Neural cell (in vitro differentiated cells): ENCODE measurements around the gene DUSP14. TPM values are rescaled to one million over a fixed set of nuclear protein-coding genes. Genes with fewer than 3 reads are reported as not detected.

Experiments
- H2AFZ ChIP-seq: fragments of 200-600, 300-800 bp; sonication (generic), shearing (Covaris generic); 2 replicates; pipeline ENCODE4 v1.6.0; 2014; ENCODE audit warnings: low read depth, mild to moderate bottlenecking, antibody characterized with exemption, low read length, moderate library complexity
- H3F3A ChIP-seq: fragments of 200-600 bp; shearing (Covaris generic); 2 replicates; pipeline ENCODE4 v1.6.1; 2016; ENCODE audit warnings: mild to moderate bottlenecking, moderate library complexity, mixed read lengths, antibody characterized with exemption, low read length; ENCODE audit not compliant: insufficient read depth, poor library complexity, severe bottlenecking
- H3K27ac ChIP-seq: fragments of 200-600, 300-800 bp; sonication (generic), shearing (Covaris generic); 2 replicates; pipeline ENCODE4 v1.5.1; 2014; ENCODE audit warnings: mild to moderate bottlenecking, low read length, moderate library complexity
- H3K27me3 ChIP-seq: fragments of 300-800, 200-600 bp; sonication (generic), shearing (Covaris generic); 2 replicates; pipeline ENCODE4 v1.6.0; 2014; ENCODE audit warnings: mild to moderate bottlenecking, low read depth, low read length, moderate library complexity; ENCODE audit not compliant: insufficient read depth
- H3K36me3 ChIP-seq: fragments of 300-800, 200-600 bp; sonication (generic), shearing (Covaris generic); 2 replicates; pipeline ENCODE4 v1.5.1; 2014; ENCODE audit warnings: mild to moderate bottlenecking, antibody characterized with exemption, low read length, moderate library complexity; ENCODE audit not compliant: insufficient read depth
- H3K4me2 ChIP-seq: fragments of 300-800, 200-600 bp; sonication (generic), shearing (Covaris generic); 2 replicates; pipeline ENCODE4 v1.6.0; 2014; ENCODE audit warnings: mild to moderate bottlenecking, low read length
- H3K4me3 ChIP-seq: fragments of 300-800, 200-600 bp; sonication (generic), shearing (Covaris generic); 2 replicates; pipeline ENCODE4 v1.5.1; 2014; ENCODE audit warnings: mild to moderate bottlenecking, low read length, moderate library complexity
- H3K79me2 ChIP-seq: fragments of 200-600 bp; shearing (Covaris generic); replicated peaks from 2 replicates; pipeline ENCODE4 v1.6.0; 2014; ENCODE audit warnings: mild to moderate bottlenecking, low read length, moderate library complexity; ENCODE audit not compliant: insufficient read depth
- H3K9ac ChIP-seq: fragments of 300-800, 200-600 bp; sonication (generic), shearing (Covaris generic); 2 replicates; pipeline ENCODE4 v1.6.1; 2016; ENCODE audit warnings: mild to moderate bottlenecking, low read length, mixed read lengths
- H3K9me2 ChIP-seq: fragments of 200-600 bp; shearing (Covaris generic); 2 replicates; pipeline ENCODE4 v1.6.1; 2016; ENCODE audit warnings: mild to moderate bottlenecking, low read length, mixed read lengths; ENCODE audit not compliant: insufficient read depth
- H3K9me3 ChIP-seq: fragments of 200-600, 300-800 bp; sonication (generic), shearing (Covaris generic); 2 replicates; pipeline ENCODE4 v1.6.1; 2016; ENCODE audit warnings: mild to moderate bottlenecking, mixed run types, low read length, moderate library complexity, mixed read lengths
- H4K20me1 ChIP-seq: fragments of 200-600 bp; shearing (Covaris generic); 2 replicates; pipeline ENCODE4 v1.6.1; 2016; ENCODE audit warnings: mild to moderate bottlenecking, mixed run types; ENCODE audit not compliant: insufficient read depth
- CTCF ChIP-seq: fragments of 450-650 bp; IDR thresholded peaks from 2 replicates; pipeline ENCODE4 v1.5.1; 2014; ENCODE audit warnings: antibody characterized with exemption, mild to moderate bottlenecking, moderate library complexity; ENCODE audit not compliant: poor library complexity, severe bottlenecking
- EP300 ChIP-seq: fragments of 450-650 bp; conservative IDR thresholded peaks from 2 replicates; pipeline ENCODE4 v1.6.1; 2014; ENCODE audit warnings: antibody characterized with exemption, mild to moderate bottlenecking, moderate library complexity; ENCODE audit not compliant: poor library complexity, severe bottlenecking
- EZH2 ChIP-seq: fragments of 200-600, 300-800 bp; shearing (Covaris generic), sonication (generic); IDR thresholded peaks from 2 replicates; pipeline ENCODE4 v1.6.1; 2014; ENCODE audit warnings: antibody characterized with exemption, low read length, borderline replicate concordance, mild to moderate bottlenecking; ENCODE audit not compliant: insufficient read depth, poor library complexity, severe bottlenecking
- MXI1 ChIP-seq: fragments of 450-650 bp; conservative IDR thresholded peaks from 2 replicates; pipeline ENCODE4 v1.6.1; 2014; ENCODE audit warnings: antibody characterized with exemption, mild to moderate bottlenecking; ENCODE audit not compliant: poor library complexity, severe bottlenecking
- POLR2AphosphoS5 ChIP-seq: IDR thresholded peaks from 2 replicates; pipeline ENCODE4 v1.6.1; 2012
- SMC3 ChIP-seq: fragments of 450-650 bp; conservative IDR thresholded peaks from 2 replicates; pipeline ENCODE4 v1.6.1; 2014; ENCODE audit warnings: antibody characterized with exemption, mild to moderate bottlenecking, moderate library complexity; ENCODE audit not compliant: poor library complexity
- TAF1 ChIP-seq: IDR thresholded peaks from 2 replicates; pipeline ENCODE4 v1.6.1; 2012; ENCODE audit warnings: low read depth
- polyA plus RNA-seq: library from polyadenylated mRNA; depleted of rRNA; stranded (reverse); fragments of >200 nt; gene quantifications from 2 replicates; pipeline ENCODE4 v1.2.3, GENCODE V29; 2014
- TF ChIP-seq, protein P1 (sequence below): IDR thresholded peaks from 2 replicates; pipeline ENCODE4 v1.6.1; 2012; ENCODE audit warnings: borderline replicate concordance

The DUSP14 gene
- polyA plus RNA-seq, 1 donor from 2014 or later = 19.7 TPM

DNA sequence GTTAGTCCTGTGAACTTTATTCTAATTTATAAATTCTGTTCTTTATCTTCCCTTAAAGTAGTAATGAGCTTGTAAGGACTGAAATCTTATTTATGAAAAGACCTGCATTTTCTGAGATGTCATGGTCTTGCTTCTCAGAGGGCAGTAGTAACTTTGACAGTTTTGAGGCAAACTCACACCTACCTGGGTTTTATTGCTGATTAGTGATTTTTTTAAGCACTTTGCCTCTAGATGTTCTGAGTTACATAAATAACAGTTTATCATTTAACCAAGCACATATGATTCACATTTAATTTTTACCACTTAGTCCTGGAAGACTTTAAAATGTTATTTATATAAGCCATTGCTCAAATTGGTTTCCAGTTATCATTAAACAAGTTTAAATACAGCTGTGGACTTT, 10.7 kb downstream of the DUSP14 start:
- no peak overlapping the region for H3K27ac ChIP-seq
- H3K9ac ChIP-seq = no peak overlapping the region
- H3K36me3 ChIP-seq = no peaks in the 10 kb centered on the region
- H3K4me2 ChIP-seq = no peak overlapping the region
- no peaks in the 10 kb centered on the region for H4K20me1 ChIP-seq
- H3K4me3 ChIP-seq = no peak overlapping the region
- no peaks in the 10 kb centered on the region for H3K27me3 ChIP-seq
- no peaks in the 10 kb centered on the region for H3K9me2 ChIP-seq
- no peak for TF ChIP-seq POLR2AphosphoS5
- no peak for TF ChIP-seq SMC3
- TF ChIP-seq TAF1 = no peak
- TF ChIP-seq CTCF = no peak
- TF ChIP-seq MXI1 = no peak
- TF ChIP-seq, protein P1, sequence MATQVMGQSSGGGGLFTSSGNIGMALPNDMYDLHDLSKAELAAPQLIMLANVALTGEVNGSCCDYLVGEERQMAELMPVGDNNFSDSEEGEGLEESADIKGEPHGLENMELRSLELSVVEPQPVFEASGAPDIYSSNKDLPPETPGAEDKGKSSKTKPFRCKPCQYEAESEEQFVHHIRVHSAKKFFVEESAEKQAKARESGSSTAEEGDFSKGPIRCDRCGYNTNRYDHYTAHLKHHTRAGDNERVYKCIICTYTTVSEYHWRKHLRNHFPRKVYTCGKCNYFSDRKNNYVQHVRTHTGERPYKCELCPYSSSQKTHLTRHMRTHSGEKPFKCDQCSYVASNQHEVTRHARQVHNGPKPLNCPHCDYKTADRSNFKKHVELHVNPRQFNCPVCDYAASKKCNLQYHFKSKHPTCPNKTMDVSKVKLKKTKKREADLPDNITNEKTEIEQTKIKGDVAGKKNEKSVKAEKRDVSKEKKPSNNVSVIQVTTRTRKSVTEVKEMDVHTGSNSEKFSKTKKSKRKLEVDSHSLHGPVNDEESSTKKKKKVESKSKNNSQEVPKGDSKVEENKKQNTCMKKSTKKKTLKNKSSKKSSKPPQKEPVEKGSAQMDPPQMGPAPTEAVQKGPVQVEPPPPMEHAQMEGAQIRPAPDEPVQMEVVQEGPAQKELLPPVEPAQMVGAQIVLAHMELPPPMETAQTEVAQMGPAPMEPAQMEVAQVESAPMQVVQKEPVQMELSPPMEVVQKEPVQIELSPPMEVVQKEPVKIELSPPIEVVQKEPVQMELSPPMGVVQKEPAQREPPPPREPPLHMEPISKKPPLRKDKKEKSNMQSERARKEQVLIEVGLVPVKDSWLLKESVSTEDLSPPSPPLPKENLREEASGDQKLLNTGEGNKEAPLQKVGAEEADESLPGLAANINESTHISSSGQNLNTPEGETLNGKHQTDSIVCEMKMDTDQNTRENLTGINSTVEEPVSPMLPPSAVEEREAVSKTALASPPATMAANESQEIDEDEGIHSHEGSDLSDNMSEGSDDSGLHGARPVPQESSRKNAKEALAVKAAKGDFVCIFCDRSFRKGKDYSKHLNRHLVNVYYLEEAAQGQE = no peak
- no peak for TF ChIP-seq EP300
- no peak for TF ChIP-seq EZH2
- H3K9me3 ChIP-seq = no peaks in the 10 kb centered on the region
- peaks cover 7% of the 10 kb centered on the region for H3K79me2 ChIP-seq
- no peak overlapping the region for H2AFZ ChIP-seq
- no peaks in the 10 kb centered on the region for H3F3A ChIP-seq

GRCh38 chr17:37502009-37502936, 12.6 kb downstream of the DUSP14 start:
- Histone ChIP-seq H3K9ac (no peak overlapping the region), H3K27me3 (no peaks in the 10 kb centered on the region), H3K27ac (no peak overlapping the region), H3K36me3 (no peaks in the 10 kb centered on the region), H3K79me2 (peaks cover 7% of the 10 kb centered on the region), H3K4me2 (no peak overlapping the region), H3K4me3 (no peak overlapping the region), H3K9me2 (no peaks in the 10 kb centered on the region), H3K9me3 (no peaks in the 10 kb centered on the region), H4K20me1 (no peaks in the 10 kb centered on the region), H3F3A (no peaks in the 10 kb centered on the region), H2AFZ (no peak overlapping the region)
- no peak for TF ChIP-seq EP300
- TF ChIP-seq EZH2 = no peak
- no peak for TF ChIP-seq POLR2AphosphoS5
